ENCODE results near the gene HOXA7.

HOXA7 gene

DNA sequence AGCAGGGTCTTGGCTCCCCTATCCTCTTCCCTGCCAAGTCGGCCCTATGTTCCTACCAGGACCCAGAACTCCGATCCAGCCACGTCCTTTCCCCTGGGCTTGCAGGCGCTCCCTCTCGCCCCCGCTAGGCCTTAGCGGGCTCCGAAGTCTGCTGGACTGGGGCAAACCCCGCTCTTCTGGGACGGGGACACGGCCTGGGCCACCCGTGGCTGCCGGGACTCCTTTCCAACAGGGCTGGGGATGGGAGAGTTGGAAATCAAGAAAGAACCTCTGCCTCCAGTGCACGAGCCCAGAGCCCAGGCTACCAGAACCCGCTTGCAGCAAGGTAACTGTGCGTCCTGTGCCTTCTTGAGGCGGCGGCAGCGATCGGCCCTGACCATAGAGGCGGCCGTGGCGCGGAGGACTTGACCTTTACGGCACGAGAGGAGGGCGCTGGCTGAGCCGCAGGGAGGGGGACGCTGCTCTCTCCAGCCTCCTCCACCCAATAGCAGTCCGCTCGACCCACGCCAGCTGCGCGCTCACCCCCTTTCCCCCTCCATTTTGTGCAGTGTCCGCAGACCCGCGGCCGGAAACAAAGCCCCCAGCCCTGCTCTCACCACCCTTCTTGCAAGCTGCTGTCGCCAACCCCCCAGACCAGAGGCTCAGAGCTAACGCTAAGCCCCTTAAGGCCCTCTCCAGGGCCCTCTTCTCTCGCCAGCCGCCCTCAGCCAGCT lies 35.5 kb upstream of the HOXA7 start:
- no peaks in the 10 kb centered on the region for H4K20me1 ChIP-seq (ENCODE audit: insufficient read depth, low read length)
- DNase-seq: no peak
- no peaks in the 10 kb centered on the region for H3K9me3 ChIP-seq (replicated peaks; ENCODE audit: insufficient read depth, low read length)
- no peaks in the 10 kb centered on the region for H3K79me2 ChIP-seq (ENCODE audit: low read length)
- H2AFZ ChIP-seq (ENCODE audit: low read length): no peak overlapping the region
- TF ChIP-seq, protein P1, sequence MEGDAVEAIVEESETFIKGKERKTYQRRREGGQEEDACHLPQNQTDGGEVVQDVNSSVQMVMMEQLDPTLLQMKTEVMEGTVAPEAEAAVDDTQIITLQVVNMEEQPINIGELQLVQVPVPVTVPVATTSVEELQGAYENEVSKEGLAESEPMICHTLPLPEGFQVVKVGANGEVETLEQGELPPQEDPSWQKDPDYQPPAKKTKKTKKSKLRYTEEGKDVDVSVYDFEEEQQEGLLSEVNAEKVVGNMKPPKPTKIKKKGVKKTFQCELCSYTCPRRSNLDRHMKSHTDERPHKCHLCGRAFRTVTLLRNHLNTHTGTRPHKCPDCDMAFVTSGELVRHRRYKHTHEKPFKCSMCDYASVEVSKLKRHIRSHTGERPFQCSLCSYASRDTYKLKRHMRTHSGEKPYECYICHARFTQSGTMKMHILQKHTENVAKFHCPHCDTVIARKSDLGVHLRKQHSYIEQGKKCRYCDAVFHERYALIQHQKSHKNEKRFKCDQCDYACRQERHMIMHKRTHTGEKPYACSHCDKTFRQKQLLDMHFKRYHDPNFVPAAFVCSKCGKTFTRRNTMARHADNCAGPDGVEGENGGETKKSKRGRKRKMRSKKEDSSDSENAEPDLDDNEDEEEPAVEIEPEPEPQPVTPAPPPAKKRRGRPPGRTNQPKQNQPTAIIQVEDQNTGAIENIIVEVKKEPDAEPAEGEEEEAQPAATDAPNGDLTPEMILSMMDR (IDR thresholded peaks at IDR 0.05; ENCODE audit: low read length): no peak
- TF ChIP-seq EZH2 (optimal IDR thresholded peaks at IDR 0.05; ENCODE audit: low read depth, low read length): no peak
- TF ChIP-seq EZH2phosphoT487 (IDR thresholded peaks at IDR 0.05; ENCODE audit: low read length): no peak
- H3K36me3 ChIP-seq (replicated peaks; ENCODE audit: insufficient read depth, low read length): no peaks in the 10 kb centered on the region
- H3K4me3 ChIP-seq (ENCODE audit: low read length): no peak overlapping the region
- H3K4me2 ChIP-seq (ENCODE audit: low read depth, low read length): peak overlapping the region; percentile 79; the same call in 1 of the 2 replicates
- no peaks in the 10 kb centered on the region for H3K9me2 ChIP-seq (replicated peaks; ENCODE audit: insufficient read depth, low read length)
- H3F3A ChIP-seq (ENCODE audit: insufficient read depth, low read length): no peaks in the 10 kb centered on the region
- no peaks in the 10 kb centered on the region for H3K4me1 ChIP-seq (ENCODE audit: low read length)
- no peak overlapping the region for H3K27ac ChIP-seq (ENCODE audit: low read length)
- peaks cover 94% of the 10 kb centered on the region for H3K27me3 ChIP-seq (replicated peaks; ENCODE audit: insufficient read depth, low read length)
- no peak overlapping the region for H3K9ac ChIP-seq (ENCODE audit: low read length)

DNA sequence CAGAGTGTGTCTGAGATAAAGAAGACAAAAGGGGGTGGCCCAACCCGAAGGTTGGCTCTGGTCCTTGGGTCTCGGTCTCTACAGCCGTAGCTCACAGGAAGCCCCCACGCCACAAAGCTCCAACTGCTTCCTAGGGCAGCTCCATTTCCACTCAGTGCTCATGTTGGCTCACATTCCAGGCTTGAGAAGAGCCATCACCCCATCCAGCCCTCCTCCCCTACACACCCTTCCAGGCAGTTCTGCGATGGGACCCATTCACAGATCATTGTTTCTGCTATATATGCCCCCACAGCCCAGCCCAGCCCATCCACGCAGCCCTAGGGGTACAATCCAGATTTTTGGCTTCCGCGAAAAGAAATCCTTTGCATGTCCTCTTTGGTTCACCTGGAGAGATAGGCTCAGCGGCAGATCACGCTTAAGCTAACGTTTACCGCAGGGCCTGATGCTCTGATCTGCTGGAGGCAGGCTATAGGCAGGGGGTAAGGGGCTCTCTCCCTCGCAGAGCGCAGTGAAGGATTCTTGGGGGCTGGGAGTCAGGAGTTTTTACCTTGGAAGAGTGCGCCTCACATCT lies 34.8 kb upstream of the HOXA7 start:
- DNase-seq: no peak
- no peak overlapping the region for H3K4me2 ChIP-seq (ENCODE audit: low read depth, low read length)
- no peaks in the 10 kb centered on the region for H3K9me3 ChIP-seq (replicated peaks; ENCODE audit: insufficient read depth, low read length)
- H3K79me2 ChIP-seq (ENCODE audit: low read length): no peaks in the 10 kb centered on the region
- TF ChIP-seq EZH2phosphoT487 (IDR thresholded peaks at IDR 0.05; ENCODE audit: low read length) (no peak), EZH2 (optimal IDR thresholded peaks at IDR 0.05; ENCODE audit: low read depth, low read length) (no peak)
- TF ChIP-seq, protein P1 (IDR thresholded peaks at IDR 0.05; ENCODE audit: low read length): no peak
- H3K27me3 ChIP-seq (replicated peaks; ENCODE audit: insufficient read depth, low read length): peaks cover 95% of the 10 kb centered on the region
- no peak overlapping the region for H3K27ac ChIP-seq (ENCODE audit: low read length)
- no peaks in the 10 kb centered on the region for H3F3A ChIP-seq (ENCODE audit: insufficient read depth, low read length)
- H3K9ac ChIP-seq (ENCODE audit: low read length): no peak overlapping the region
- no peak overlapping the region for H3K4me3 ChIP-seq (ENCODE audit: low read length)
- H3K36me3 ChIP-seq (replicated peaks; ENCODE audit: insufficient read depth, low read length): no peaks in the 10 kb centered on the region
- no peaks in the 10 kb centered on the region for H3K4me1 ChIP-seq (ENCODE audit: low read length)
- no peak overlapping the region for H2AFZ ChIP-seq (ENCODE audit: low read length)
- no peaks in the 10 kb centered on the region for H4K20me1 ChIP-seq (ENCODE audit: insufficient read depth, low read length)
- no peaks in the 10 kb centered on the region for H3K9me2 ChIP-seq (replicated peaks; ENCODE audit: insufficient read depth, low read length)

DNA sequence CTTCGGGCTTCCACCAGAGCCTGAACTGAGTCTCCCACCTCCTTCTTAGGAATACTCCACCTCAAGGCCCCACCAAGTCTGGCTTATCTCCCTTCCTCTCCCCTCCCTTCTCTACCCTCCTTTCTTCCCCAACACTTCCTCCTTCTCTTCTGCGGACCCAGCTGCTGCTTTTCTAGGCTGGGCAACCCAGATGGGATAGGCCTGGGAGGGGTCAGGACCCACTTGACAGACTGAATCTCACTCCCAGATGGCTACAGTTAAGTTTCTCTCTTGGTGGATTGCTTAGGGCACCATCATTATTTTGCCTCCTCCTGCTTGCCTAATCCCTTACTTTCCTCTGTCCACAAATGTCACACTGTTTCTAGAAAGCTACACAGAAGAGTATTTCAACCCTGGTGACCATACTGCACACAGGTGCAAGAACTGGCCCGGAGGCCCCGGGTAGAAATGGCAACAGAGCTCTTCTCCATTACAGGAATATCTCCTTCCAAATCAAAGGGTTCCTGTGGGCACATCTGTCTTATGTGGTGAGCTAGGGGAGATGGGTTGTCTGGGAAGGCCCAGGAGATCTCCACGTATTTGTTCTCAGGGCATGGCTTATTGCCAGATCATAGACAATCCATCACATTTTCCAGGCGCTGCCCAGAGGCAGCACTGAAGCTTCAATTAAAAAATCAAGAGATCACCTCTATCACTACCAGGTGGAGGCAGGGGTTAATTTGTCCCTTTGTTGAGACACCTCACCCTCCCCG lies 33.7 kb upstream of the HOXA7 start:
- no peaks in the 10 kb centered on the region for H3K4me1 ChIP-seq (ENCODE audit: low read length)
- H3K9me3 ChIP-seq (replicated peaks; ENCODE audit: insufficient read depth, low read length): no peaks in the 10 kb centered on the region
- H3K9ac ChIP-seq (ENCODE audit: low read length): no peak overlapping the region
- H3K9me2 ChIP-seq (replicated peaks; ENCODE audit: insufficient read depth, low read length): no peaks in the 10 kb centered on the region
- TF ChIP-seq EZH2phosphoT487 (IDR thresholded peaks at IDR 0.05; ENCODE audit: low read length) (no peak), EZH2 (optimal IDR thresholded peaks at IDR 0.05; ENCODE audit: low read depth, low read length) (no peak)
- TF ChIP-seq, protein P1 (IDR thresholded peaks at IDR 0.05; ENCODE audit: low read length): no peak
- no peak overlapping the region for H3K4me2 ChIP-seq (ENCODE audit: low read depth, low read length)
- H2AFZ ChIP-seq (ENCODE audit: low read length): no peak overlapping the region
- no peak for DNase-seq
- peaks cover 97% of the 10 kb centered on the region for H3K27me3 ChIP-seq (replicated peaks; ENCODE audit: insufficient read depth, low read length)
- H3K79me2 ChIP-seq (ENCODE audit: low read length): no peaks in the 10 kb centered on the region
- H3K36me3 ChIP-seq (replicated peaks; ENCODE audit: insufficient read depth, low read length): no peaks in the 10 kb centered on the region
- H3K4me3 ChIP-seq (ENCODE audit: low read length): no peak overlapping the region
- no peak overlapping the region for H3K27ac ChIP-seq (ENCODE audit: low read length)
- no peaks in the 10 kb centered on the region for H3F3A ChIP-seq (ENCODE audit: insufficient read depth, low read length)
- no peaks in the 10 kb centered on the region for H4K20me1 ChIP-seq (ENCODE audit: insufficient read depth, low read length)
